Raji (cell line): ENCODE measurements around the gene AUTS2.

Experiments
- POLR2A ChIP-seq: IDR thresholded peaks from 2 replicates; pipeline ENCODE4 v1.6.1; 2011; ENCODE audit warnings: low read depth, low read length, control low read depth; ENCODE audit not compliant: insufficient read depth

AUTS2 gene

DNA sequence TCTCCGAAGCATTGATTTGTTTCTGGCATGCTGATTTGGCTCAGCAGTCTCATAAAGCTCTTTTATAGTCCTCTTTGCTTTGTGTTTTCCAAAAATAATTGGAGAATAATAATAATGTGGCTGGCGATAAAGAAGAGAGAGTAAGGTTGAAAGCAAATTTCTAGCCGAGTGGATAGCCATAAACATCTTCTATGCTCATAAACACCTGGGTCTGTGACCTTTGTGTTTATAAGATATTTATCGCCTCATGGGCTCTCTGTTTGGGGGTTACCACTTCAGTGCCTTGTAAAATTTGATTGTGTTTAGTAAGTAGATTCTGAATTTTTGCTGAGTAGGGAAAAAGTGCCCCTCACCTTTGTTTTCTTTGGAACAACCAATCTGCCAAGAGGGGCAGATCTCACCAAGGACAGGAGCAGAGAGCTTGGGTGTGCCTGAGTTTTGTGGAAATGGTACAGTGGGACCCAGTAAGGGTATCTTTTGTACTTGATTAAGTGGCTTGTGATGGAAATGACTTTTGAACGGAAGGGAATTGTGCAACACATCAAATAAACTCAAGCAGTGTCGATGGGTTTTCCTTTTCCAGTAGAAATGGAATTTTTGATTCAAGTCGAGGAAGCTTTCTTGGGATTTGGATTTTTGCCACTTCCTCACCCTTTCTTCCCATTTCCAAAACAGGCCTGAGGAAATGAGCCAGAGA is 220.5 kb downstream of the AUTS2 start:
- no peak for TF ChIP-seq POLR2A

DNA sequence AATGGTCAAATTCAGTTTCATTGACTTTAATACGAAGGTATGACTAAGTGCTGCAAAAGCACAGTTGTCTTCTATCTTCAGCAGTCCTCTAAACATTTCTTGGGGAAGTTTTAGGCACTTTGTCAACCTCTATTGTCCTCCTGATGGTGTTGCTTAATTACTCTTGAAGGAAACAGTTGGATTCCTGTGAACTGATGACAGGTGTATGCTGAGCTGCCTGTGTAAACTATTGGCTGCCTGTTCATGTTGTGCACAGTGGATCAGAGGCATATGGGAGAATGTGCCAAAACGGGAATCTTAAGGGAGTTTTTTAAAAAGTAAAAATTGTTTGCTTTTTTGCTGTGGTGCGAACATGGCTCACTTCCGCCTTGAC is 221.0 kb downstream of the AUTS2 start:
- no peak for TF ChIP-seq POLR2A

DNA sequence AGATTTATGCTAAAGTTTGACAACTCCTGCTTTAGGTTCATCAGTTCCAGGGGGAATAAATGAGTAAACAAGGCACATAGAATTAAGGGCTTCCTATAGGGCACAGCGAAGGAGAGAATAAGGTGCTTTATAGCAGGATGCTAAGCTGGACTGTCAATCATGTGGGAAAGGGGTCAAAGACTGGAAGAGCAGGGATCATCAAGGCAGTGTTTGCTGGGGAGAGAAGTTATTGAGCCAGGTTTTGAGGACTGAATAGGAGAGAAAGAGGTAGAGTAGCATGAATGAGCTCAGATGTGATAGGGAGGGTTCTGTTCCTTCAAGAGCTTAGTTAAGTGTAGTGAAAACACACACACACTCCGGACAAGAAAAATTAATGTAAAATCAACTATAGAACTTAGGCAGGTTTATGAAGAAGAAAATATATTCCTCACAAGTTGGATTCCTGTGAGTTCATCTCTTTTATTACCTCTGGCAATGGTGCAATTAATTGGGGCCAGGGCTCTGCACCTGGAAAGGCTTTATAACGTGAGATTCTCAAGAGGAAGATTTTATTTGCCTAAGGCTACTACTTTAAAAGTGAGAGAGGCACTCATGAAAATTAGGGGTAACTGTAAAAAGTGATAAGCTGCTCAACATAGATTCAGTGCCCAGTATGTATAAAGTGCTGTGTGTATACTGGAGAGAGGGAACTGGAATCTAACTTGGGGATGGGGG is 222.4 kb downstream of the AUTS2 start:
- TF ChIP-seq POLR2A, result no peak

DNA sequence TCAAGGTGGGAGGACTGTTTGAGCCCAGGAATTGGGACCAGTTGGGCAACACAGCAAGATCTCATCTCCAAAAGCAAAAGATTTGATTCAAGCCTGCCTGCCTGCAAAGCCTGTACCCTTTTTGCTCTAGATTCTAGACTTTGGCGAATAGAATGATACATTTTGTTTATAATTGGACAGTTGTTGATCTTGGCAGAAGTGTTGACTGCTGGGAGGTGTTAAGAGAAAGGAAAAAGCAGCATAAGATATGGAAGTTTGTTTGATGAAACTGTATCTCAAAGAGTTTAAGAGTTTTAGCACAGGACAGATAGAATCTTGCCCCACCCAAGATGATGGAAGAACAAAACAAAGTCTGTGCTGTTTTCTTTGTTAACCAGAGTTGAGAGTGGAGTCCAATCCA is 224.1 kb downstream of the AUTS2 start:
- no peak for TF ChIP-seq POLR2A

DNA sequence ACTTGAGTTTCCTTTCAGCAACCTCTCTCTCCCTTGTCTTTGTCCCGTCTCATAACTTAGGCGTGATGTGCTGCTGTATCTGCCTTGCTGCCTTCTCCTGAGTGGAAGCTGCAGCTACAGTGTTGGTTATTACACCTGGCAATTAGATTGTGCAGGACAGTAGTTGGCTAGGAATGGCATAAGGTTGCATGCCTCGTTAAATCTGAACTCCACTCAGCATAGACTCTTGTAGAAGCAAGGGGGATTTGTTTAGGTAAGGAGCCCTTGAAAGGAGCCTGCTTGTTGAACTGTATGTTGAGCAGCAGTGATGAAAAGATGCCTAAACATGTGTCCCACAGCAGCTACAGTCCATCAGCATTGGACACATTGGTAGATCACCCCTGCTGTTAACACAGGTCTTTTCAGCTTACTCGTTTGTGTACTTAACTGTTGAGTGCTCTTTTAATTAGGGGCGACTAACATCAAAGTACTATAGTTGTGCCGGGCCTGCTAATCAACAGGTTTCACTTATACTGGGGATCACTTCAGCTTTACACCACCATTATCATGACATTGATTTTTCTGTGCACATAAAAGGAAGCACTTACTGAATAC is 225.0 kb downstream of the AUTS2 start:
- no peak for TF ChIP-seq POLR2A

DNA sequence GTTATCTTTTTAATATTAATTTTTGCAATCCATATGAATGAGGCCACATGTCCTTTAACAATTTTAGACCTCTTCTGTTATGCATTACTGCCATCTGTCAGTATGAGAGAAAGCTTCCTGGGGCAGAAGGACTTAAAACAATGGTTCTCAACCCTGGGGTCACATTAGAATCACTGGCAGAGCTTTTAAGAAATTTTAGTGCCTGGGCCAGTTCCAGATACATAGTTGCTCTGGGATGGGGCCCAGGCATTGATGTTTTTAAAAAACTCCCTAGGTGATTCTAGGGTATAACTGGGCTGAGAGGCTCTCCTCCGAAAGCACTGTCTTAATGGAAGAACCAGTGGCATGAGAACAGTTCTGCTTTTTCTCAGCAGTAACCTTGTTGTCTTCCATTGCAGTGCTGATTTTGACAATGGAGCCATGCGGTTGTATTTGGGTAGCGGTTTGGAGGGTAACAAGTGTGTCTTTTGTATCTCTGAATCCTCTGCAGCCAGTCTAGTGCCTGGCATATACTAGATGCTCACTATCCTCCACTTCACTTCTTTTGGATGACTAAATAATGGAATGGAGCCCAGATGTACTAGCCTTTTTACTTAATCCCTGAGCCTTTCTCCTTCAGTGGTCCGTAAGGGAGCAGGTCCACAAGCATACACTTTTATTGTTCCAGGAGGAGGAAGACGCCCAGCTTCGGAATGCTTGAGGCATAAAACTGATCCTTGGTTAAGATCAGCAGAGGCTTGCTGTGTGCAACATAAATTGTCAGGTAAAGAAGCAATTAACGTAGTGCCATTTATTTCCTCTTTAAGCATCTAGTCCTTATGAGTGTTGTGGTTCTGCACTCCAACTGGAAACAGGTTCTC is 227.1 kb downstream of the AUTS2 start:
- no peak for TF ChIP-seq POLR2A

DNA sequence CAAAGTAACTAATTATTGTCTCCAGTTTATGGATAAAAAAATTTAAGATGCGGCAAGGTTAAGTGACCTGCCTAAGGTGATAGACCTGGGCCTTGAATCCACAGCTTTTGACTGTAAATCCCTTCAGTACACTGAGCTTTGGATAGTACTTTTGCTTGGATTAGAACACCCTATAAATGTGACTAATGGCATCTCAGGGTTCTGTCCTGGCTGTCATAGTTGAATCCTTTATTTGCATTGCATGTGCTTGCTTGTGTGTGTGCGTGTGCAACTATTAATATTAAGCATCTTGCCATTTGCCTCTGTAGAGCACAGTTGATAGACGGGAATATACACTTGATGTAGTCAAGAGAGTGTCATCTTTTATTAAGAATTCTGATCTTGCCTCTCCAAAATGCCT is 228.0 kb downstream of the AUTS2 start:
- no peak for TF ChIP-seq POLR2A

DNA sequence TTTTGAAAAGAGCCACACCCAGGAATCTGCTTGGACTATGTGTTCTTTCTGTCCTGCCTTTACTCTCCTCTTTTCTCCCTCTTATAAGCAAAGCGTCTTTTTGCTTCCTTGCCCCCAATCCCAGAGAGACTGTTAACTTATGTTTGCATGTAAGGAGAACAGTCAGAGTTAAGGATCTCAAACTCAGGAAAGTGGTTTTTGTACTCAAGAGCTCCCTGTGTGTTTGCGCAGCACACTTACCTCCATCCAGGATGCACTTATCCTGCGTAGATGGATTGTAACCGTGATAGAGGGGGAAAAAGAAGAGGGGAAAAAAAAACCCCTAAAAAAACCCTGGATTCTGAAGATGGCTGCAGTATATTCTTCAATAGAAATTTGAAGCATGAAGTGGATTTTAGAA is 228.9 kb downstream of the AUTS2 start:
- no peak for TF ChIP-seq POLR2A

DNA sequence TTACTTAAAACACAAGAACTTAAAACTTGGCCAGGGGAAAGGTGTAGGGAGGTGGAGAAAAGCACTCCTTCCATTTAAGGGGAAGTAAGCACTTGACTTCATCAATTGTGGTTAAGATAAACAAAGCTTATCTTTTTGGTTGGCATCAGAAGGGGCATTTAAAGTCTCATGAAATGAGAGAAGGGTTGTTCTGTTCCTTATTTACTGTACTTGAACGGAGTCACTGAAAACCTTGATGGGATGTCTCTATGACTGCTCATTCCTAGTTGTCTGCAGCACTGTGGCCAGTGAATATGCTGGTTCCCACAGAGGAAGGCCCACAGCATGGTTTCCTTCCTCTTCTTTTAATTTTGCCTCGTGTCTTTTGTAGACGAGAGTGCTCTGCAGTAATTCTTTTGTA is 229.3 kb downstream of the AUTS2 start:
- no peak for TF ChIP-seq POLR2A

DNA sequence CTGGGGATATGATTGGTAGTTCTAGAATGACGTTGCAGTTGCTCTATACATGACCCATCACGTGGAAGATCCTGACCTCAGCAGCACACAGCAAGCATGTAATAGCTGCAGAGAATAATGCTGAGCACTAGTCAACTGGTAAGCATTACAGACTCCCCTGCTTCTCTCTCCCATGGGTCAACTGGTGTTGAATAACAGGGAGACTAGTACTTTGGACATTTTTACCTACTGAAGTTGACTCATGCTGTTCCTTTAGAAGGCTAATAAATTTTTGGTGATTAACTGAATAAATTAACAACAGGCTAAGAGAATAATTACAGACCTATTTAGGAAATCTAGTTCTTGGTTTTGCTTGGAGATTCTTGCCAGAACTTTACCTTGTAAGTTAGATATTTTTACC is 234.1 kb downstream of the AUTS2 start:
- TF ChIP-seq POLR2A, result no peak

DNA sequence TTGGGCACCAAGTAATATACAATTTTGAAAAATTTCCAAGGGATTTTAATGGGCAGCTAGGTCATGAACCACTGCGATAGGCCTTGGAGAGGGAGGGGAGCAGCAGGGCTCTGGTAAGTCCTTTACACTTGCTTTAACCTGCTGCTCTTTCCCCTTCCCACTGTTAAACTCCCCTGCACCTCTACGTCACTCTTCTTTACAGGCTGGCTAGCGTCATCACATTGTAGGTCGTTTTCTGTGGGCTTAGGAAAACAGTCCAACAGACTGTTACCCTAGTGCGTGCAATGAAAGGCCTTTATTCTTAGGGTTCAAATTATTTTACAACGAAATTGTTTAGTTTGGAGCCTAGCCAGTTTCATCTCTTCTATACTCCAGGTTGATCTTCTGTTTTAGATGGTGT is 235.7 kb downstream of the AUTS2 start:
- TF ChIP-seq POLR2A, result no peak

DNA sequence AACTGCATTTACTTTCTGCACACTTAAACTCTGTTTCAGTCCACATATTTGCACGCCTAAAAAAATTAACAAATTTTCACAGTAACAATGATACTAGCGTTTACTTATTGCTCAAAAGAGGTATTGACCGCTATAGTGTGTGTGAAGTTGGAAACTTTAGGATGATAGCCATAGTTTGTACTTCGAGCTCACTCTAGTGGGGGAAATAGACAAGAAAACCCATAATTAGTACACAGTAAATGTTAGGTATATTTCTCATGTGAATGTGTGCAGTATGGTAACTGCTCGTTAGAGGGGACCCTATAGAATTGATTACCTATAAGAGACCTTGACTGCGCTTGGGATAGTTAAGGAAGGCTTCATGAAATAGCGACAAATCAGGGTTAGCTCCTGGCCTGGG is 238.4 kb downstream of the AUTS2 start:
- no peak for TF ChIP-seq POLR2A

DNA sequence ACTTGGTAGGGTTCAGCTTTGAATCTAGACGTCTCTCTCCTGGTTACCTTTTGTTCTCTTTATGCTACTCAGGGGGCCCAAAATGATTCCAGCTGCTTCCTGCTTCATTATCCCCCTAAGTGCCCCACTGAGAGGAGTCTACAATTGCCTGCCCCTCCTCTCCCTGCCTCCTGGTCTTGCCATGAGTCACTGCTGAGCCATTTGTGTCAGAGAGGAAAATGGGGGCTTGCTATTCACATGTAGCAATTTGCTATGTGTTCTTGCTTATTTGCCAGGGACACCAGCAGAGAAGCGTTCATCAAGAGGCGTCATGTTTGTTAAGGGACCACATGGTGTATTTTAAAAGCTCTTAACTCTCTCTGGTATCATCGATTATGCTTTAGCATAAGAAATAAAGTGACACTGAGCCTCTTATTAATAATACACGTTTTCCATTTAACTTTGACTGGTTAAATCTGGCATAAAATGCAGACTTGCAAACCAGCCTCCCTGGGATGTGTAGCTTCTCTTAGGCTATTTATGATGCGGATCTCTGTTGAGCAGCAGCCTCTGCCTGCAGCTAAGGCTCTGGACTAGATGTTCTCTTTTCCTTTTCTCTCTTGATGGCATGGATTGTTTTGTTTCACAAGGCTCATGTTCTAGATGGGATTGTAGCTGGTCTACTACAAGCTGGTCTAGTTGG is 239.3 kb downstream of the AUTS2 start:
- TF ChIP-seq POLR2A, result no peak

DNA sequence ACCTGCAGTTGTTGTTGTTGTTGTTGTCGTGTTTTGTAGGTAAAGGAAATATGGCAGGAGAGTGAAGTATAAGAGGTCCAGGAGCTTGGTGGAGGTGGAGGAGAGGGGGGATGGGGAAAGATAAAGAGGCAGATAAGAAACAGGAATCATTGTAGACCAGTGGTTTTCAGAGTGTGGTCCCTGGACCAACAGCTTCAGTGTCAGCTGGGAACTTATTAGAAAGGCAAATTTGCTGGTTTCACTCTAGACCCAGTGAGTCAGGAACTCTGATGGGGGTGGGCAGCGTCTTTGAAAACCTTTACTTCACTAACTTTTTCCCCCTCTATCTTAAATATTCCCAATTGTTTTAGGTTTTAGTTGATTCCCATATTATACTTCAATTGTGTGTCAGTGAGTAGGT is 241.5 kb downstream of the AUTS2 start:
- no peak for TF ChIP-seq POLR2A

DNA sequence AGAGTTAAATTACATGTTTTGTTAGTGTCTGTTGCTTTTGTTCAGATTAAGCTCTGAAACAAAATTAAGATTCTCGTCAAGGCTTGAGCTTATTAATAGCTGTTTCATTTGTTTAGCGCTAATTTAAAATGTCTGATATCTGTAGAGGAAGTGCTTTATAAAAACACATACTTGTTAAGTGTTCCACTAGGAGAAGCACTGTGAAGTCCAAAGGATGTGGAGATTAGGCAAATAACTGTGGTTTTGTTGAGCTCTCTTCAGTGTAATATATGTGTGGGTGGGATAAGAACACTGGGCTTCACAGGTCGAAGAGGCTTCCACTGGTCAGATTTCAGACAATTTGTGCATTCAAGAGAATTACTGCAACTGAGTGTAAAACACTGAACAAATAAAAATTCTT is 242.0 kb downstream of the AUTS2 start:
- TF ChIP-seq POLR2A, result no peak

DNA sequence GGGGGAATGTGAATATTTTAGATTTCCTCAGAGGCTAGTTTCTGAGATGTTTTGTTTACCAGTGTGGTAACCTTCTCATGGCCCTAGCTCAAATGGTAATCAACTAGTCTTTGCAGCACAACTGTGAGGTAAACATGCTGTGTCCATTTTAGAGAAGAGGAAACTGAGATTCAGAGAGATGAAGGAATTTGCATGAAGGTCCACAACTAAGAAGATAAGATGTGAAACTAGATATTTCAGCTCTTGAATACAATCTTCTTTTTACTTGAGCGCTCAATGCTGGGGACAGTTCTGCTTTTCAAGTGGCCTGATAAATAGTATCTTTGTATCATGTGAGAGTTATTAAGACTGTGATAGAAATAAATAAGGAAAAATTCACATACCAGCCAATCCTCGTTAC is 245.4 kb downstream of the AUTS2 start:
- no peak for TF ChIP-seq POLR2A
